Activated B cell treated with CpG ODN at 0.5 μM for 24 hours (primary cell): ENCODE measurements around the gene LDLRAD2. TPM values are rescaled to one million over a fixed set of nuclear protein-coding genes. Genes with fewer than 3 reads are reported as not detected.

ENCODE experiments used
- ATAC-seq: fragments of 200-7000 bp; cut with Tn5 transposase; one replicate; pipeline ENCODE4 v1.10.0; 2021; ENCODE audit warnings: low read depth, mild to moderate bottlenecking, moderate library complexity
- CTCF ChIA-PET: fragments of 350-600 bp; sonication (Branson Sonifier 250); formaldehyde crosslinking; loops from one replicate; lab custom pipeline; 2021; ENCODE audit warnings: antibody characterized with exemption; lab: Charles Lee
- POLR2A ChIA-PET: fragments of 350-600 bp; sonication (Branson Sonifier 250); formaldehyde crosslinking; loops from one replicate; lab custom pipeline; 2021; ENCODE audit warnings: antibody characterized with exemption; lab: Charles Lee
- DNase-seq: peaks from one replicate; pipeline ENCODE4 v3.0.0; 2022
- H3K27ac Mint-ChIP-seq: one replicate; pipeline ENCODE4 v1.8.0; 2020; ENCODE audit warnings: mixed read lengths
- H3K27me3 Mint-ChIP-seq: one replicate; pipeline ENCODE4 v1.8.0; 2021; ENCODE audit warnings: mixed read lengths
- H3K36me3 Mint-ChIP-seq: one replicate; pipeline ENCODE4 v1.8.0; 2021; ENCODE audit warnings: low read depth, mixed read lengths
- H3K4me1 Mint-ChIP-seq: one replicate; pipeline ENCODE4 v1.8.0; 2021; ENCODE audit warnings: mixed read lengths
- H3K4me3 Mint-ChIP-seq: one replicate; pipeline ENCODE4 v1.8.0; 2020; ENCODE audit warnings: mild to moderate bottlenecking, mixed read lengths
- H3K9me3 Mint-ChIP-seq: one replicate; pipeline ENCODE4 v1.8.0; 2020; ENCODE audit warnings: mixed read lengths
- CTCF ChIP-seq: fragments of 200-600 bp; IDR thresholded peaks from one replicate; pipeline ENCODE4 v1.8.0; 2022; ENCODE audit warnings: antibody characterized with exemption, mild to moderate bottlenecking
- intact Hi-C: fragments of 100-400 bp; cut with micrococcal nuclease; formaldehyde crosslinking; loops from one replicate; pipeline ENCODE4 v1.15.1; 2024
- total RNA-seq: library from RNA; stranded (reverse); gene quantifications from 2 replicates; pipeline ENCODE4 v1.2.3, GENCODE V29; 2022

Gene LDLRAD2
- total RNA-seq, 1 donor from 2014 or later, result 0.67 TPM

GRCh38 chr1:21818656-21819055, 6.6 kb downstream of the LDLRAD2 start:
- H3K4me1 Mint-ChIP-seq, result peaks cover 18% of the 10 kb centered on the region
- intact Hi-C loops, result loop anchor here (5.0 to 10.0 kb wide), 2 partner anchors 116 to 144 kb away; partner anchors contain the start of gene HSPG2
- H3K4me3 Mint-ChIP-seq, result no peak overlapping the region
- TF ChIP-seq CTCF, result no peak
- ATAC-seq (peak; percentile 38), DNase-seq (no peak)
- H3K9me3 Mint-ChIP-seq, result no peaks in the 10 kb centered on the region
- CTCF ChIA-PET, result no interaction called here
- H3K27me3 Mint-ChIP-seq, result no peaks in the 10 kb centered on the region
- no peaks in the 10 kb centered on the region for H3K36me3 Mint-ChIP-seq
- POLR2A ChIA-PET, result interaction anchor here (0.6 to 0.9 kb wide), 2 partner anchors 37 to 82 kb away, joined by 4 read pairs; no protein-coding TSS in a partner anchor
- H3K27ac Mint-ChIP-seq, result no peak overlapping the region

- TF ChIP-seq CTCF, result no peak
- Mint-ChIP-seq H3K4me3 (no peak overlapping the region), H3K4me1 (peaks cover 6% of the 10 kb centered on the region), H3K36me3 (no peaks in the 10 kb centered on the region), H3K27ac (no peak overlapping the region), H3K9me3 (no peaks in the 10 kb centered on the region), H3K27me3 (no peaks in the 10 kb centered on the region)
- intact Hi-C loops, result no loop called here
- CTCF ChIA-PET, result no interaction called here
- POLR2A ChIA-PET, result interaction anchor here (0.7 kb wide), 2 partner anchors 10 to 150 kb away, joined by 4 to 5 read pairs; no protein-coding TSS in a partner anchor
- ATAC-seq (no peak), DNase-seq (no peak)
Measured at GRCh38 chr1:21820597-21821232, 8.7 kb downstream of the LDLRAD2 start.

- no peak for TF ChIP-seq CTCF
- H3K9me3 Mint-ChIP-seq, result no peaks in the 10 kb centered on the region
- H3K27me3 Mint-ChIP-seq, result no peaks in the 10 kb centered on the region
- no peak for ATAC-seq
- DNase-seq, result no peak
- POLR2A ChIA-PET, result interaction anchor here (0.7 kb wide), 1 partner anchor 10 kb away, joined by 5 read pairs; no protein-coding TSS in a partner anchor
- CTCF ChIA-PET, result no interaction called here
- peaks cover 3% of the 10 kb centered on the region for H3K4me1 Mint-ChIP-seq
- intact Hi-C loops, result no loop called here
- no peak overlapping the region for H3K4me3 Mint-ChIP-seq
- H3K27ac Mint-ChIP-seq, result no peak overlapping the region
- H3K36me3 Mint-ChIP-seq, result no peaks in the 10 kb centered on the region
Measured at GRCh38 chr1:21821385-21822019, 9.4 kb downstream of the LDLRAD2 start.

GRCh38 chr1:21822349-21822748, 10.3 kb downstream of the LDLRAD2 start:
- Mint-ChIP-seq H3K27ac (no peak overlapping the region), H3K9me3 (no peaks in the 10 kb centered on the region), H3K4me3 (no peak overlapping the region), H3K4me1 (peaks cover 3% of the 10 kb centered on the region), H3K36me3 (peaks cover under 1% of the 10 kb centered on the region), H3K27me3 (no peaks in the 10 kb centered on the region)
- ChIA-PET POLR2A (no interaction called here), CTCF (no interaction called here)
- no peak for TF ChIP-seq CTCF
- no peak for DNase-seq
- no peak for ATAC-seq
- intact Hi-C loops, result no loop called here

GRCh38 chr1:21823206-21823979, 11.3 kb downstream of the LDLRAD2 start:
- Mint-ChIP-seq H3K4me1 (peaks cover 3% of the 10 kb centered on the region), H3K9me3 (no peaks in the 10 kb centered on the region), H3K36me3 (peaks cover 3% of the 10 kb centered on the region), H3K27ac (no peak overlapping the region), H3K27me3 (no peaks in the 10 kb centered on the region), H3K4me3 (no peak overlapping the region)
- DNase-seq (no peak), ATAC-seq (no peak)
- TF ChIP-seq CTCF, result no peak
- POLR2A ChIA-PET, result interaction anchor here (0.6 kb wide), 1 partner anchor 1285 kb away, joined by 4 read pairs; no protein-coding TSS in a partner anchor
- CTCF ChIA-PET, result no interaction called here
- intact Hi-C loops, result no loop called here
